Left ventricle myocardium inferior (tissue), 1 donor: ENCODE measurements around the gene GRID1. TPM values are rescaled to one million over a fixed set of nuclear protein-coding genes. Genes with fewer than 3 reads are reported as not detected.
A peak's percentile ranks its signal among the peaks of the same experiment; 100 is the strongest.

Experiments
- DNase-seq: peaks from one replicate; pipeline ENCODE4 v3.0.0-alpha.2; 2020
- H3K27ac ChIP-seq: fragments of 200-600 bp; replicated peaks from 2 replicates; pipeline ENCODE4 v1.8.0; 2021
- H3K27me3 ChIP-seq: fragments of 200-600 bp; 2 replicates; pipeline ENCODE4 v1.8.0; 2021; ENCODE audit warnings: low read depth
- H3K36me3 ChIP-seq: fragments of 200-600 bp; 2 replicates; pipeline ENCODE4 v1.8.0; 2021
- H3K4me1 ChIP-seq: fragments of 200-600 bp; 2 replicates; pipeline ENCODE4 v1.8.0; 2021
- H3K4me3 ChIP-seq: fragments of 200-600 bp; 2 replicates; pipeline ENCODE4 v1.8.0; 2021; ENCODE audit warnings: mild to moderate bottlenecking, moderate library complexity
- H3K9me3 ChIP-seq: fragments of 200-600 bp; replicated peaks from 2 replicates; pipeline ENCODE4 v1.8.0; 2021
- intact Hi-C: fragments of 100-400 bp; cut with micrococcal nuclease; formaldehyde crosslinking; loops from one replicate; pipeline ENCODE4 v1.11.0; 2022
- total RNA-seq: library from RNA; stranded (reverse); fragmentation: NEBNext Ultra II Directional; extraction: Animal tissue kit (Norgen Biotek cat#: 25700); gene quantifications from one replicate; pipeline ENCODE4 v1.2.1, GENCODE V29; 2021
- TF ChIP-seq, protein P1 (sequence below): fragments of 200-600 bp; IDR thresholded peaks from 2 replicates; pipeline ENCODE4 v1.8.0; 2021; ENCODE audit warnings: antibody characterized with exemption, mild to moderate bottlenecking, borderline replicate concordance
- donor health status: DM: no; HTN: yes; CAD: no; lungs with severe emphysema.

Gene GRID1
- total RNA-seq, 1 donor from 2014 or later: 1.6 TPM

DNA sequence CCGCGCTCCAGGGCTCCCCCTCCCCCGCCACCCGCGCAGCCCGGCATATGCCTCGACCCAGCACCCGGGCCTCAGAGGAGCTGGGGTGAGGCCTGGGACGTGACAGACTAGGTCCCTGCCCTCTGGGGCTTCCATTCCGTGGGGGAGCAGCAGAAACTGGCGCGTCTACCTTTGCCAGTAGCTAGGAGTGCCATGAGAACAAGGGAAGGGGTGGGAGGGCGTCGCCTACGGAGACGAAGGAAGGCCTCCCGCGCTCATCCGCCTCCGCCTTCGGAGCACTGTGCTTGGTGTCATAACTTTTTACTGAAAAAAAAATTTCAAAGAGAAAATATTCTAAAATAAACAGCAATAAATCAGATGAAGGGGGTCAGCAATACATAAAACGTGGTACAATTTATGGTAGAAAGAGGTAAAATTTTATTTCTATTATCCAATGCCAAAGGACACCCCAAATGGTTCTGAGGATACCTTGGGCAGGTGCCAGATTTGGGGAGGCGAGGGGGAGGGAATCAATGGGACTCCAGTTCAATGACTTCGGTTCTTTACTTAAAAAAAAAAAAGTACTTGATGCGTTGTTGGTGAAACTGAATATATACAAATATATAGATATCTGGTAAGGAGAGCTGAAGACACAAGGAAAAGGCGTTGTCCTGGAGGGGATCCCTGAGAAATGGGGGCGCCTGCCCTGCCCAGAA lies 35.1 kb upstream of the GRID1 start:
- Histone ChIP-seq H3K27ac (no peak overlapping the region), H3K4me1 (peaks cover 39% of the 10 kb centered on the region), H3K4me3 (peak overlapping the region; percentile 77), H3K36me3 (no peaks in the 10 kb centered on the region), H3K27me3 (peaks cover 21% of the 10 kb centered on the region), H3K9me3 (peaks cover 6% of the 10 kb centered on the region)
- TF ChIP-seq, protein P1, sequence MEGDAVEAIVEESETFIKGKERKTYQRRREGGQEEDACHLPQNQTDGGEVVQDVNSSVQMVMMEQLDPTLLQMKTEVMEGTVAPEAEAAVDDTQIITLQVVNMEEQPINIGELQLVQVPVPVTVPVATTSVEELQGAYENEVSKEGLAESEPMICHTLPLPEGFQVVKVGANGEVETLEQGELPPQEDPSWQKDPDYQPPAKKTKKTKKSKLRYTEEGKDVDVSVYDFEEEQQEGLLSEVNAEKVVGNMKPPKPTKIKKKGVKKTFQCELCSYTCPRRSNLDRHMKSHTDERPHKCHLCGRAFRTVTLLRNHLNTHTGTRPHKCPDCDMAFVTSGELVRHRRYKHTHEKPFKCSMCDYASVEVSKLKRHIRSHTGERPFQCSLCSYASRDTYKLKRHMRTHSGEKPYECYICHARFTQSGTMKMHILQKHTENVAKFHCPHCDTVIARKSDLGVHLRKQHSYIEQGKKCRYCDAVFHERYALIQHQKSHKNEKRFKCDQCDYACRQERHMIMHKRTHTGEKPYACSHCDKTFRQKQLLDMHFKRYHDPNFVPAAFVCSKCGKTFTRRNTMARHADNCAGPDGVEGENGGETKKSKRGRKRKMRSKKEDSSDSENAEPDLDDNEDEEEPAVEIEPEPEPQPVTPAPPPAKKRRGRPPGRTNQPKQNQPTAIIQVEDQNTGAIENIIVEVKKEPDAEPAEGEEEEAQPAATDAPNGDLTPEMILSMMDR: no peak
- intact Hi-C loops: loop anchor here (5.0 kb wide), 1 partner anchor 181 kb away; no protein-coding TSS in a partner anchor
- DNase-seq: no peak

DNA sequence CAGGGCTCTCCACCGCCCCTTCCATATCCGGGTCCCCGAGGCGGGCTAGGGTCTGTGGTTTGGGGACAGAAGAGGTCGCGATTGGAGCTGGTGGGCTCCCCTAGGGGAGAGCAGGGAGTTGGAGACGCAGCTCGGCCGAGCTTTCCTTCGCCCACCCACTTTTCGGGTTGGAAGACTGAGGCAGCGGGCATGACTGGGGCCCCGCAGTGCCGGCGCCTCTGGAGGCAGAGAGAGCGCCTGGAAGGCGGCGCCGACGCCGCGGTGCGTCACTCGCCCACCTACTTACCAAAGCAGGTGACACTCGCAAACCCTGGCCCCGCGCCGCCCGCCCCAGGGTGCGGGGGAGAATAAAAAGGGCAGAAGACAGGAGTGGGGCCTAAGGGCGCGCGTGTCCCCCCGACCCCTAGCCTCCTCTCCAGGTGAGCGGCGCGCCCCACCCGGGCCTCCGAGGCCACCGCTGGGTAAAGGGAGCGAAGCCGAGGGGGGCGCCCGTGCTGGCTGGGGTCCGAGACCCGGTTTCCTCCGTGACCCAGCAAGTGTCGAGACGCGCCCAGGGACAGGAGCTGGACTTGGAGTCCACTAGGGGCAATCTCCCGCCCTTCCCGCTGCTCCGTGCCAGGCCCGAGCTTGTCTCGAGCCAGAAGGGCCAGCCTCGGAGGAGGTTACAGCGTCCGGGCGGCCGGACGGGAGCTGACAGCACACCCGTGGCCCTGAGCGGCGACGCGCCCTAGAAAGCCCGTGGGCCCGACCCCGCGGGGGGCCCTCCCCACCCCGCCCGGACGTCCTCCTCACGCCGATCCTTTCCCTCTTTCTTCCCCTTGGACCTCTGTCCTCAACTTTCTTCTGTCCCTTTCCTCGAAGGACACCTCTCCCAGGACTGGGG lies 34.4 kb upstream of the GRID1 start:
- TF ChIP-seq, protein P1: no peak
- DNase-seq: peak; percentile 40
- peak overlapping the region; percentile 77 for H3K4me3 ChIP-seq
- peaks cover 21% of the 10 kb centered on the region for H3K27me3 ChIP-seq
- intact Hi-C loops: loop anchor here (5.0 kb wide), 1 partner anchor 181 kb away; no protein-coding TSS in a partner anchor
- H3K36me3 ChIP-seq: no peaks in the 10 kb centered on the region
- peak overlapping the region; percentile 82 for H3K27ac ChIP-seq
- peaks cover 39% of the 10 kb centered on the region for H3K4me1 ChIP-seq
- H3K9me3 ChIP-seq: peaks cover 6% of the 10 kb centered on the region

DNA sequence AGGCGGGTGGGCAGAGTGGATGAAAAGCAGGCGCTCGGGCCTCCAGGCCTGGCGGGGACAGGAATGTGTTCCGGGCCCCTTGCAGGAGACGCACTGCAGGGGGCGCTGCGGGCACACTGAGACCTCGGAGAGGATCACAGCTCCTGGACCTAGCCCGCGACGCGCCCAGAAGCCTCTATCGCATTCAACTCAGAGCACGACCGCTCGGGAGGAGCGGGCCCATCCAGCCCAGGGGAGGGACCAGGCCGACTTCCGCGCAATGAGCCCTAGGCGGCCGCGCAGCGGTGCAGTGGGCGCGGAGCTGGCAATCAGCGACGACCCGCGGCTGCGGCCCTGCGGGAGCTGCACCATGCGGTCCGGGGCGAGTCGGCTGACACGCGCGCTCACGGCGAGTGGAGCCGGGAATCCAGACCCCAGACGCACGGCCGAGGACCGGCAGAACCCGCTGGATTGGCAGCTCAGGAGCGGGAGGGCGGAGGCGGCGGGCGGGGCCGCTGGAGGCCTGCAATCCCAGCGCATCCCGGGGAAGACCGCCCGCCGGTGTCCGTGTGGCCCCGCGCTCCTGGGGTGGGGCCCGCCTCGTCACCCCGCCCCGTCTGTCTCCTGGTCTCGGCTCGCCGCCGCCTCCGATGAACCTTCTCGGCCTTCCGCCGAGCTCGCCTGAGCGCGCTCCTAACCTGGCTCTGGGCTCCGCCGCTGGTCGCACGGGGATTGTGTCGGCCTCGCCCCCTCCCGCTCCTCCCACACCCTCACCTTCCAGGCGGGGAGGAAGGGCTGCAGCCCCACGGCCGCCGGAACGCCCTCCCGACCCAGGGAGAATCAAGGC lies 33.5 kb upstream of the GRID1 start:
- H3K4me3 ChIP-seq: peak overlapping the region; percentile 77
- DNase-seq: peak; percentile 93
- intact Hi-C loops: loop anchor here (5.0 kb wide), 1 partner anchor 182 kb away; no protein-coding TSS in a partner anchor

DNA sequence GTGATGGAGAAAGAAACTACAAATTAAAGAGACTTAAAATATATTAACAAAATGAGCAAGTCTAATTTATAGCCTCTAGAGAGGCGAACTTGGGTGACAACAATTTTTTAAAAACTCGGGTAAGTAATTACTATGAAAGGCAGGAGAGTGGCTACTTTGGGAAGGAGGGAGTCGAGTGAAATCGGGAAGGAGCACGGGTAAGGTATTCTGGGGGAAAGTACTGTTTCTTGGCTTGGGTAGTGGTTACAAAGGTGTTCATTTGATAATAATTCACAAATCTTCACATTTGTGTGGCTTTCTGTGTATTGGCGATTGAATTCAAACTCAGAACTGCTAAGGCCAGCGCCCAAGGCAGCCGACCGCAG lies 32.9 kb upstream of the GRID1 start:
- H3K4me1 ChIP-seq: peaks cover 39% of the 10 kb centered on the region
- H3K36me3 ChIP-seq: no peaks in the 10 kb centered on the region
- peak overlapping the region; percentile 77 for H3K4me3 ChIP-seq
- TF ChIP-seq, protein P1: no peak
- H3K27me3 ChIP-seq: peaks cover 27% of the 10 kb centered on the region
- no peaks in the 10 kb centered on the region for H3K9me3 ChIP-seq
- intact Hi-C loops: no loop called here
- DNase-seq: no peak
- peak overlapping the region; percentile 82 for H3K27ac ChIP-seq

More for the DNA sequence above, 33.5 kb upstream of the GRID1 start:
- Histone ChIP-seq H3K27ac (peak overlapping the region; percentile 82), H3K27me3 (peaks cover 27% of the 10 kb centered on the region), H3K36me3 (no peaks in the 10 kb centered on the region), H3K9me3 (peaks cover 3% of the 10 kb centered on the region), H3K4me1 (peaks cover 39% of the 10 kb centered on the region)
- TF ChIP-seq, protein P1: peak; percentile 98

DNA sequence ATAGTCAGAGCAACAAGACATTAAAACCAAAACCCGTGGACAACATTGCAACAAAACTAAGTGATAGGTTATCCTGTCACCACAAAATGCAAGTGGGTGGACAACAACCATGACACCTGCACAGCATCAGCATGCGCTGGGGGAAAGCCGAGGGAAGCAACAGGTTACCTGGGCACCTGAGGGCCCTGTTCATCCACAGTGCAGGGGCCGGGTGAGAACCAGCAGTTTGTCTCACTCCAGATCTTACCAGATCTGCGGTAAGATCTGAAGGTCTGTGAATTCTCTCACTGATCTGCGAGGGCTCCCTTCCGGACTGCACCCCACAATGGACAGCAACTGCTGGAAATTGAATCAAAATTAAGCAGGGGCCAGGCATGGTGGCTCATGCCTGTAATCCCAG lies 30.5 kb upstream of the GRID1 start:
- Histone ChIP-seq H3K27me3 (peaks cover 42% of the 10 kb centered on the region), H3K36me3 (no peaks in the 10 kb centered on the region), H3K9me3 (no peaks in the 10 kb centered on the region), H3K4me3 (no peak overlapping the region), H3K4me1 (peaks cover 28% of the 10 kb centered on the region), H3K27ac (no peak overlapping the region)
- intact Hi-C loops: no loop called here
- no peak for DNase-seq
- TF ChIP-seq, protein P1: no peak
